Testis (tissue), 3 donors: ENCODE measurements around the gene ZBTB20. TPM values are rescaled to one million over a fixed set of nuclear protein-coding genes. Genes with fewer than 3 reads are reported as not detected.

Source experiments
- DNase-seq: peaks from one replicate; pipeline ENCODE4 v3.0.0-alpha.2; 2019
- H3K27ac ChIP-seq, 2 donors: fragments of 200-600 bp; sonication (generic); one replicate each; pipeline ENCODE4 v1.5.1; 2019
- H3K27me3 ChIP-seq: fragments of 200-600 bp; sonication (generic); one replicate; pipeline ENCODE4 v1.5.1; 2019
- H3K36me3 ChIP-seq: fragments of 200-600 bp; sonication (generic); one replicate; pipeline ENCODE4 v1.5.1; 2017; ENCODE audit warnings: low read depth; ENCODE audit errors: missing control alignments
- H3K4me1 ChIP-seq: fragments of 200-600 bp; sonication (generic); one replicate; pipeline ENCODE4 v1.5.1; 2019
- H3K4me3 ChIP-seq, 2 donors: fragments of 200-600 bp; sonication (generic); one replicate each; pipeline ENCODE4 v1.5.1; 2017 to 2019
- H3K9me3 ChIP-seq: fragments of 200-600 bp; sonication (generic); one replicate; pipeline ENCODE4 v1.5.1; 2017
- POLR2A ChIP-seq: fragments of 450-650 bp; IDR thresholded peaks from one replicate; pipeline ENCODE4 v1.6.1; 2017; ENCODE audit warnings: antibody characterized with exemption, mild to moderate bottlenecking, moderate library complexity
- WGBS, 2 donors: methylation state at CpG; one replicate each; pipeline ENCODE4 v1.1.5; 2018; 5-methylcytosine and 5-hydroxymethylcytosine counted together
- intact Hi-C: fragments of 100-400 bp; cut with DNase I; formaldehyde crosslinking; loops from one replicate; pipeline ENCODE4 v1.15.1; 2023; ENCODE audit warnings: low total_unique reads
- polyA plus RNA-seq: library from polyadenylated mRNA; stranded (reverse); fragments of 350-450 nt; fragmentation: Illumina TruSeq; extraction: RNeasy Lipid Tissue Mini Kit (QIAGEN cat#74804); gene quantifications from one replicate; pipeline ENCODE4 v1.2.3, GENCODE V29; 2014; ENCODE audit warnings: low read depth, low replicate concordance; ENCODE audit not compliant: insufficient read depth
- total RNA-seq, 2 donors: library from RNA; depleted of rRNA; stranded (reverse); fragments of >200 nt; gene quantifications; one replicate each; pipeline ENCODE4 v1.2.3, GENCODE V29; 2016
- TF ChIP-seq, protein P1 (sequence below), 3 experiments: fragments of 450-650 bp in 2 of 3; fragments of 200-600 bp in 1 of 3; sonication (generic) in 1 of 3; IDR thresholded peaks; one replicate each; pipeline ENCODE4 v1.5.1; 2016 to 2019; ENCODE audit warnings: antibody characterized with exemption in 3 of 3, mild to moderate bottlenecking in 2 of 3, moderate library complexity in 1 of 3

ZBTB20 gene
- total and polyA plus RNA-seq, 3 donors from 2014 or later = 36.8 to 179 (median 126) TPM

DNA sequence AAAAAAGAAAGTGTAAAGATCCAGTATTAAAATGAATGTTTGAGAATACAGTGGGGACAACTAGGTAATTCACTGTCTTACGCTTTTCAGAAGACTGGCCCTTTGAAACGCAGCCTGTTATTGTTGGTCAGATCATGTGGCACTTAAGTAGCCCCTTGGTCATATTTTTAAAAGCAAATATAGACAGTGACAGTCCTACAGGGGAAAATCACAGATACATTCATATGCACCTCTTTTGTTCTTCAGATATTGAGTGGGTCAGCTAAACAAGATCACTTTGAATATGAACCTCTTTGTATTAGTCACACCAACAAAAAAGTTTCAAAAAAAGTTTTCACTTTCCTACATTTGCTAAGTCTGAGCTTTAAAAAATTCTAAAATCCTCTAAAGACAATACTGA lies 817.3 kb downstream of the ZBTB20 start:
- Histone ChIP-seq H3K4me1 (no peaks in the 10 kb centered on the region), H3K27ac (no peak overlapping the region), H3K9me3 (no peaks in the 10 kb centered on the region), H3K4me3 (no peak overlapping the region), H3K27me3 (no peaks in the 10 kb centered on the region), H3K36me3 (no peaks in the 10 kb centered on the region)
- WGBS, 2 donors = 99 to 100% methylated on average over 2 of the region's 2 CpGs
- intact Hi-C loops = no loop called here
- no peak for DNase-seq
- TF ChIP-seq, protein P1, sequence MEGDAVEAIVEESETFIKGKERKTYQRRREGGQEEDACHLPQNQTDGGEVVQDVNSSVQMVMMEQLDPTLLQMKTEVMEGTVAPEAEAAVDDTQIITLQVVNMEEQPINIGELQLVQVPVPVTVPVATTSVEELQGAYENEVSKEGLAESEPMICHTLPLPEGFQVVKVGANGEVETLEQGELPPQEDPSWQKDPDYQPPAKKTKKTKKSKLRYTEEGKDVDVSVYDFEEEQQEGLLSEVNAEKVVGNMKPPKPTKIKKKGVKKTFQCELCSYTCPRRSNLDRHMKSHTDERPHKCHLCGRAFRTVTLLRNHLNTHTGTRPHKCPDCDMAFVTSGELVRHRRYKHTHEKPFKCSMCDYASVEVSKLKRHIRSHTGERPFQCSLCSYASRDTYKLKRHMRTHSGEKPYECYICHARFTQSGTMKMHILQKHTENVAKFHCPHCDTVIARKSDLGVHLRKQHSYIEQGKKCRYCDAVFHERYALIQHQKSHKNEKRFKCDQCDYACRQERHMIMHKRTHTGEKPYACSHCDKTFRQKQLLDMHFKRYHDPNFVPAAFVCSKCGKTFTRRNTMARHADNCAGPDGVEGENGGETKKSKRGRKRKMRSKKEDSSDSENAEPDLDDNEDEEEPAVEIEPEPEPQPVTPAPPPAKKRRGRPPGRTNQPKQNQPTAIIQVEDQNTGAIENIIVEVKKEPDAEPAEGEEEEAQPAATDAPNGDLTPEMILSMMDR (IDR thresholded peaks at IDR 0.05) = no peak
- TF ChIP-seq POLR2A = no peak

DNA sequence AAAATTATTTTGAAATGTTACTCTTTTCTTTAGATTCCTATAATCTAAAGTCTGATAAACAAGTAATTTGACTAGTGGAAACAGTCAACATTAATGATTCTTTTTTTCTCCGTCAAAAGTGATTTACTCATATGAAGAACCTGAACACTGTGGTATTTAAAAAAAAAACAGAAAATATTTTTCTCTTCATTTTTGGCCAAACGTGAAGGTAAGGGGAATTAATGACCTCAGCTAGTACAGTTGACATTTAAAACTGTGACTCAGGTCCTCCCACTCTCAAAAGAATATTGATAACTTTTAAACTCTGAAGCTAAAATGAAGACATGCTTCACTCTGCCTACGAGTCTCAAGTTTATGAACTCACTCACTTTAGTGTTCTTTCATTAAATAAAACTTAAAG lies 818.7 kb downstream of the ZBTB20 start:
- no peak for DNase-seq
- TF ChIP-seq POLR2A = no peak
- TF ChIP-seq, protein P1 (IDR thresholded peaks at IDR 0.05) = no peak
- Histone ChIP-seq H3K4me1 (no peaks in the 10 kb centered on the region), H3K27me3 (no peaks in the 10 kb centered on the region), H3K9me3 (no peaks in the 10 kb centered on the region), H3K27ac (no peak overlapping the region), H3K36me3 (no peaks in the 10 kb centered on the region), H3K4me3 (no peak overlapping the region)
- 63 to 69% methylated on average over 3 of the region's 3 CpGs for WGBS, 2 donors
- intact Hi-C loops = no loop called here

DNA sequence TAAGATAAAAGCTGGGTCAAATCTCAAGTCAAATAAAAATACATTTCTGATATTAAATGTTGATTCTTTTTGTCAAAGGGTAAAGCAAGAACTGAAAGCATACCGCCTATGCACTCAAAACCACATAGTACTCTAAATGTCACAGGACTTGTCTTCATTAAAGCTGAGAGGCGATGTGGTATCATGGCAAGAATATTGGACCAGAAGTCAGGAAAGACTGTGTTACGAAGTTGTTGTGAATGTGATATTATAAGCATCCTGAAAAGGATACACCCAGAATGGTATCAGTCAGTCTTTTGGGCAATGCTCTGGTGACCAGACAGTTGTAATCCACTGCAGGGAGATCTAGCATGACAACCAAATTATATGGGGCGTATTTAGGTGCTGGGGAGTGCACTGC lies 819.4 kb downstream of the ZBTB20 start:
- no peak overlapping the region for H3K27ac ChIP-seq
- 93 to 98% methylated on average over 4 of the region's 4 CpGs for WGBS, 2 donors
- intact Hi-C loops = no loop called here
- no peaks in the 10 kb centered on the region for H3K27me3 ChIP-seq
- no peaks in the 10 kb centered on the region for H3K36me3 ChIP-seq
- no peaks in the 10 kb centered on the region for H3K4me1 ChIP-seq
- DNase-seq = no peak
- no peak overlapping the region for H3K4me3 ChIP-seq
- H3K9me3 ChIP-seq = no peaks in the 10 kb centered on the region
- TF ChIP-seq, protein P1 (IDR thresholded peaks at IDR 0.05) = no peak
- no peak for TF ChIP-seq POLR2A

DNA sequence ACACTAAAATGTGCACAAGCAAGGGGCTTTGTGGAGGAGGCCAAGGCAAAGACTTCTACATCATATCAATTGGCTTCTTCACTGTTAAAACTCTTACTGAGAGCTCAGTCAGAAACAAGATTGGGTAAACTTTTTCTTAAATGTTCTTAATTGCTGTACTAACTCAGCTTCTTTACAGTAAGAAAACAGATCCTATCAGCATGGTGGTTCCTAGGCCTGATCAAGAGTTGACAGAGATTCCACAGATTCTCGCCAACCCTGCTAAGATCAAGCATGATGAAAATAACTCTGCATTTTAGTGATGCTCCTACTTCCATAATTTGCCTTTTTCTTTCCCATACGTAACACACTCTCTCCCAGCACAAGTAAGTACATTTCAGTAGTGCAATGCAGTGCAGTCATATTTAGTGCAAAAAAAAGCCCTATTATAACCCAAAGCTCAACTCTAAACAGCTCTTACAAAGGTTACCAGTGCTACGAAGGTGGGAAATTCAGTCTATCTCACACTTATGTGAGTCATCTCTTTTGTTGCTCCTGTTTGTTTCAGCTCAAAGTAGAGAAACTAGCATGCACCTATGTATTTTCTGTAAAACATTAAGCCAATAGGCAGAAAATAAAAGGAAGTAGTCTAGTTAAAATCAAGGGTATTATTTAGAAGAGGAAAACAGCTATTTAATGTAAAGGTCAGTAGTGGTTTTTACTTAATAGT lies 823.4 kb downstream of the ZBTB20 start:
- TF ChIP-seq, protein P1 (IDR thresholded peaks at IDR 0.05) = no peak
- no peak for TF ChIP-seq POLR2A
- no peaks in the 10 kb centered on the region for H3K36me3 ChIP-seq
- H3K9me3 ChIP-seq = no peaks in the 10 kb centered on the region
- H3K4me1 ChIP-seq = no peaks in the 10 kb centered on the region
- intact Hi-C loops = no loop called here
- H3K27ac ChIP-seq = no peak overlapping the region
- DNase-seq = no peak
- no peak overlapping the region for H3K4me3 ChIP-seq
- WGBS, 2 donors = 87 to 93% methylated on average over 3 of the region's 3 CpGs
- no peaks in the 10 kb centered on the region for H3K27me3 ChIP-seq

DNA sequence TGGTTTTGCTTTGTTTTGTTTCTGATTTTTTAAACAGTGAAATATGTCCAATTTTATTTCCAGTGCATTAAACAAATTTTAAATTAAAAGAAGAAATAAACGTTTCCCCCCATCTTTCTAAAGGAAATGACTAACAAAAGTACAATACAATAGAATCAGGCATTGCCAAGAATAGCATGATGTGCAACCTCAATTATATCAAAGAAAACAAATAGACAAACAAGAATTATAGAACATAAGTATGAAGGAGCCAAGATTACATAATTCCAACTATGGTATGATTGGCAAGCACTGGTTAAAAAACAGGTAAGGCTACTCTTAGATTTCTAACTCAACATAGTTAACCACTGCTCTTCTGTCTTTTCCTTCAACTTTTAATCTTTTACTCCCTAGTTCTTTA lies 826.8 kb downstream of the ZBTB20 start:
- no peaks in the 10 kb centered on the region for H3K9me3 ChIP-seq
- TF ChIP-seq POLR2A = no peak
- TF ChIP-seq, protein P1 (IDR thresholded peaks at IDR 0.05) = no peak
- no peak for DNase-seq
- H3K36me3 ChIP-seq = no peaks in the 10 kb centered on the region
- no peaks in the 10 kb centered on the region for H3K27me3 ChIP-seq
- intact Hi-C loops = no loop called here
- H3K4me3 ChIP-seq = no peak overlapping the region
- WGBS, 2 donors = 73 to 78% methylated on average over 1 of the region's 1 CpG
- H3K4me1 ChIP-seq = no peaks in the 10 kb centered on the region
- H3K27ac ChIP-seq = no peak overlapping the region
